GM21723 (cell line): ENCODE data around the gene ISX.

Experiments
- ATAC-seq: cut with Tn5 transposase; IDR thresholded peaks from one replicate; pipeline ENCODE4 v1.9.1; 2021; ENCODE audit warnings: mild to moderate bottlenecking, moderate library complexity; ENCODE audit not compliant: unreplicated experiment

The ISX gene

GRCh38 chr22:35051791-35052190 is 14.2 kb upstream of the ISX start:
- no peak for ATAC-seq

GRCh38 chr22:35053060-35053835 is 12.7 kb upstream of the ISX start:
- no peak for ATAC-seq

- ATAC-seq, result peak; percentile 50
Observed at GRCh38 chr22:35054064-35054463, 11.9 kb upstream of the ISX start.

- no peak for ATAC-seq
Observed at GRCh38 chr22:35056486-35056885, 9.5 kb upstream of the ISX start.

- ATAC-seq, result no peak
Observed at GRCh38 chr22:35057155-35057554, 8.8 kb upstream of the ISX start.

- no peak for ATAC-seq
Observed at GRCh38 chr22:35059632-35060031, 6.3 kb upstream of the ISX start.

- ATAC-seq, result peak; percentile 59
Observed at GRCh38 chr22:35064664-35065063, 1.3 kb upstream of the ISX start.

GRCh38 chr22:35065183-35065582 is 775 bp upstream of the ISX start:
- no peak for ATAC-seq

- no peak for ATAC-seq
Observed at GRCh38 chr22:35066768-35067167, 810 bp downstream of the ISX start.

GRCh38 chr22:35069541-35069940 is 3.6 kb downstream of the ISX start:
- ATAC-seq, result no peak

- no peak for ATAC-seq
Observed at GRCh38 chr22:35070451-35071093, 4.6 kb downstream of the ISX start.

- ATAC-seq, result no peak
Observed at GRCh38 chr22:35071784-35072183, 5.8 kb downstream of the ISX start.

- ATAC-seq, result no peak
Observed at GRCh38 chr22:35072925-35073324, 7.0 kb downstream of the ISX start.

GRCh38 chr22:35074583-35074982 is 8.6 kb downstream of the ISX start:
- ATAC-seq, result no peak

- no peak for ATAC-seq
Observed at GRCh38 chr22:35076630-35077029, 10.7 kb downstream of the ISX start.

GRCh38 chr22:35085621-35086020 is 19.7 kb downstream of the ISX start:
- no peak for ATAC-seq

- no peak for ATAC-seq
Observed at GRCh38 chr22:35089139-35089538, 23.2 kb downstream of the ISX start.

GRCh38 chr22:35092406-35092805 is 26.4 kb downstream of the ISX start:
- ATAC-seq, result no peak

GRCh38 chr22:35098921-35099320 is 33.0 kb downstream of the ISX start:
- ATAC-seq, result no peak

GRCh38 chr22:35099883-35100282 is 33.9 kb downstream of the ISX start:
- no peak for ATAC-seq

GRCh38 chr22:35102663-35103062 is 36.7 kb downstream of the ISX start:
- no peak for ATAC-seq

GRCh38 chr22:35103761-35104160 is 37.8 kb downstream of the ISX start:
- ATAC-seq, result no peak

GRCh38 chr22:35104491-35104890 is 38.5 kb downstream of the ISX start:
- ATAC-seq, result no peak
